CD14-positive monocyte (primary cell): Measurements from ENCODE around the gene L3MBTL4. TPM values are rescaled to one million over a fixed set of nuclear protein-coding genes. Genes with fewer than 3 reads are reported as not detected.

Experiments used
- DNase-seq, 3 donors: peaks; one replicate each; pipeline ENCODE4 v3.0.0-alpha.2; 2011 to 2022
- H2AFZ ChIP-seq: 2 replicates; pipeline ENCODE4 v1.6.0; 2012; ENCODE audit warnings: mild to moderate bottlenecking, low read depth, low read length, inconsistent platforms; ENCODE audit not compliant: insufficient read depth, poor library complexity, severe bottlenecking
- H3K27ac ChIP-seq, 2 donors: 1 replicate in 1 of 2; 2 replicates in 1 of 2; pipeline ENCODE4 v1.5.1; 2012 to 2013; ENCODE audit warnings: low read length in 2 of 2, control low read depth in 1 of 2, inconsistent platforms in 1 of 2, low read depth in 1 of 2, mild to moderate bottlenecking in 1 of 2
- H3K27me3 ChIP-seq, 2 donors: one replicate each; pipeline versions ENCODE4 v1.6.0 to v1.6.1; 2011 to 2013; ENCODE audit warnings: low read length in 2 of 2; ENCODE audit not compliant: control insufficient read depth in 2 of 2, insufficient read depth in 2 of 2
- H3K36me3 ChIP-seq, 2 donors: replicated peaks in 1 of 2; 1 replicate in 1 of 2; 2 replicates in 1 of 2; pipeline versions ENCODE4 v1.5.1 to v1.6.1; 2012 to 2013; ENCODE audit warnings: low read length in 2 of 2, control low read depth in 1 of 2, inconsistent platforms in 1 of 2, mild to moderate bottlenecking in 1 of 2; ENCODE audit not compliant: insufficient read depth in 2 of 2, control insufficient read depth in 1 of 2
- H3K4me1 ChIP-seq, 2 donors: 1 replicate in 1 of 2; 2 replicates in 1 of 2; pipeline versions ENCODE4 v1.5.1 to v1.6.1; 2012 to 2013; ENCODE audit warnings: low read length in 2 of 2, control low read depth in 1 of 2, inconsistent platforms in 1 of 2, mild to moderate bottlenecking in 1 of 2, moderate library complexity in 1 of 2; ENCODE audit not compliant: insufficient read depth in 2 of 2, control insufficient read depth in 1 of 2
- H3K4me2 ChIP-seq: replicated peaks from 2 replicates; pipeline ENCODE3; 2012; ENCODE audit warnings: low read length, moderate library complexity, mild to moderate bottlenecking; ENCODE audit not compliant: poor library complexity, severe bottlenecking; ENCODE audit errors: extremely low read depth
- H3K4me3 ChIP-seq, 3 experiments: fragments of 200-600 bp in 1 of 3; sonication (generic) in 1 of 3; replicated peaks in 1 of 3; 1 replicate in 2 of 3; 2 replicates in 1 of 3; pipeline ENCODE4 v1.5.1; 2011 to 2013; ENCODE audit warnings: low read length in 3 of 3, mild to moderate bottlenecking in 3 of 3, control low read depth in 2 of 3, low read depth in 2 of 3, inconsistent platforms in 1 of 3, moderate library complexity in 1 of 3
- H3K79me2 ChIP-seq: 2 replicates; pipeline ENCODE4 v1.6.0; 2012; ENCODE audit warnings: mild to moderate bottlenecking, control low read depth, inconsistent platforms, low read length, moderate library complexity; ENCODE audit not compliant: insufficient read depth
- H3K9ac ChIP-seq: 2 replicates; pipeline ENCODE4 v1.6.0; 2017; ENCODE audit warnings: low read length, mild to moderate bottlenecking; ENCODE audit not compliant: insufficient read depth, poor library complexity, severe bottlenecking
- H3K9me3 ChIP-seq, 2 donors: replicated peaks in 1 of 2; 1 replicate in 1 of 2; 2 replicates in 1 of 2; pipeline versions ENCODE4 v1.5.1 to v1.6.1; 2012 to 2013; ENCODE audit warnings: low read length in 2 of 2, control low read depth in 1 of 2; ENCODE audit not compliant: control insufficient read depth in 1 of 2, insufficient read depth in 1 of 2
- H4K20me1 ChIP-seq: 2 replicates; pipeline ENCODE4 v1.6.0; 2012; ENCODE audit warnings: mild to moderate bottlenecking, low read length, control low read depth, moderate library complexity; ENCODE audit not compliant: insufficient read depth
- H3K27ac Mint-ChIP-seq, 7 donors: one replicate each; pipeline ENCODE4 v1.8.0; 2020; ENCODE audit warnings: mild to moderate bottlenecking in 7 of 7, mixed read lengths in 7 of 7, moderate library complexity in 6 of 7, inconsistent platforms in 2 of 7
- H3K27me3 Mint-ChIP-seq, 3 donors: one replicate each; pipeline ENCODE4 v1.8.0; 2021 to 2022; ENCODE audit warnings: low read depth in 3 of 3, mild to moderate bottlenecking in 3 of 3, mixed read lengths in 3 of 3, moderate library complexity in 3 of 3, inconsistent platforms in 1 of 3
- H3K36me3 Mint-ChIP-seq, 2 donors: one replicate each; pipeline ENCODE4 v1.8.0; 2020; ENCODE audit warnings: mixed read lengths in 2 of 2, inconsistent platforms in 1 of 2, mild to moderate bottlenecking in 1 of 2
- H3K4me1 Mint-ChIP-seq: one replicate; pipeline ENCODE4 v1.8.0; 2020; ENCODE audit warnings: mild to moderate bottlenecking, mixed read lengths
- H3K4me3 Mint-ChIP-seq, 2 donors: one replicate each; pipeline ENCODE4 v1.8.0; 2020; ENCODE audit warnings: mild to moderate bottlenecking in 2 of 2, mixed read lengths in 2 of 2, moderate library complexity in 1 of 2
- H3K9me3 Mint-ChIP-seq, 7 donors: one replicate each; pipeline ENCODE4 v1.8.0; 2020 to 2022; ENCODE audit warnings: mixed read lengths in 7 of 7, mild to moderate bottlenecking in 6 of 7, moderate library complexity in 6 of 7, inconsistent platforms in 2 of 7
- CTCF ChIP-seq: fragments of 200-600 bp; IDR thresholded peaks from one replicate; pipeline ENCODE4 v1.8.0; 2022; ENCODE audit warnings: antibody characterized with exemption, mild to moderate bottlenecking
- WGBS: methylation state at CpG from one replicate; pipeline ENCODE4 v1.1.5; 2013; ENCODE audit warnings: missing lambda C conversion rate; ENCODE audit not compliant: insufficient coverage; 5-methylcytosine and 5-hydroxymethylcytosine counted together
- intact Hi-C, 2 donors: fragments of 100-400 bp; cut with micrococcal nuclease; formaldehyde crosslinking; loops; one replicate each; pipeline versions ENCODE4 v1.15.0 to v1.15.1; 2023
- polyA plus RNA-seq, 3 donors: library from polyadenylated mRNA; depleted of rRNA in 1 of 3; unstranded in 2 of 3; stranded (reverse) in 1 of 3; fragments of 300-500 nt in 2 of 3; fragments of >200 nt in 1 of 3; fragmentation: Illumina TruSeq in 2 of 3; gene quantifications; 1 replicate in 2 of 3; 2 replicates in 1 of 3; pipeline ENCODE4 v1.2.3, GENCODE V29; 2012 to 2021

The L3MBTL4 gene
- polyA plus RNA-seq, 3 donors = 0.55 to 1.2 (median 0.72) TPM

GRCh38 chr18:6103741-6104140, 311.0 kb downstream of the L3MBTL4 start:
- Histone ChIP-seq H3K4me3 (no peak overlapping the region), H3K36me3 (no peaks in the 10 kb centered on the region), H3K79me2 (no peaks in the 10 kb centered on the region), H3K27me3 (no peaks in the 10 kb centered on the region), H3K9me3 (no peaks in the 10 kb centered on the region), H3K4me1 (no peaks in the 10 kb centered on the region), H3K27ac (no peak overlapping the region), H3K9ac (no peak overlapping the region), H2AFZ (no peak overlapping the region), H4K20me1 (no peaks in the 10 kb centered on the region), H3K4me2 (no peak overlapping the region)
- Mint-ChIP-seq H3K4me3 (no peak overlapping the region), H3K4me1 (no peaks in the 10 kb centered on the region), H3K36me3 (no peaks in the 10 kb centered on the region), H3K27me3 (peaks cover 0 to 2% (median 0%) of the 10 kb centered on the region in 3 donors), H3K27ac (no peak overlapping the region), H3K9me3 (peaks cover 0 to 2% (median 0%) of the 10 kb centered on the region in 7 donors)
- DNase-seq = no peak
- no peak for TF ChIP-seq CTCF
- WGBS = no CpG with 5 or more reads among the region's 3 CpGs
- intact Hi-C loops = no loop called here

GRCh38 chr18:6096730-6097129, 318.0 kb downstream of the L3MBTL4 start:
- Histone ChIP-seq H3K4me2 (no peak overlapping the region), H4K20me1 (no peaks in the 10 kb centered on the region), H3K9ac (no peak overlapping the region), H3K79me2 (no peaks in the 10 kb centered on the region), H3K27me3 (no peaks in the 10 kb centered on the region), H2AFZ (no peak overlapping the region), H3K4me1 (no peaks in the 10 kb centered on the region), H3K9me3 (no peaks in the 10 kb centered on the region), H3K4me3 (no peak overlapping the region), H3K27ac (no peak overlapping the region), H3K36me3 (no peaks in the 10 kb centered on the region)
- no peak for TF ChIP-seq CTCF
- no peaks in the 10 kb centered on the region for H3K4me1 Mint-ChIP-seq
- peaks cover 0 to 5% (median 0%) of the 10 kb centered on the region in 7 donors for H3K9me3 Mint-ChIP-seq
- H3K27me3 Mint-ChIP-seq = no peaks in the 10 kb centered on the region
- no peak overlapping the region for H3K27ac Mint-ChIP-seq
- H3K36me3 Mint-ChIP-seq = no peaks in the 10 kb centered on the region
- H3K4me3 Mint-ChIP-seq = no peak overlapping the region
- intact Hi-C loops = no loop called here
- no peak for DNase-seq
